Vagina (tissue), 2 donors: ENCODE measurements around the gene PCYT1B. TPM values are rescaled to one million over a fixed set of nuclear protein-coding genes. Genes with fewer than 3 reads are reported as not detected.

Source experiments
- DNase-seq, 2 donors: peaks; one replicate each; pipeline ENCODE4 v3.0.0-alpha.2; 2017; ENCODE audit errors: extremely low spot score in 2 of 2
- H3K27ac ChIP-seq: fragments of 200-600 bp; sonication (generic); one replicate; pipeline ENCODE4 v1.5.1; 2019
- H3K27me3 ChIP-seq: fragments of 200-600 bp; sonication (generic); one replicate; pipeline ENCODE4 v1.5.1; 2019
- H3K36me3 ChIP-seq, 2 donors: fragments of 200-600 bp; sonication (generic); one replicate each; pipeline ENCODE4 v1.5.1; 2017 to 2019
- H3K4me1 ChIP-seq: fragments of 200-600 bp; sonication (generic); one replicate; pipeline ENCODE4 v1.5.1; 2019
- H3K4me3 ChIP-seq, 2 donors: fragments of 200-600 bp; sonication (generic); 1 replicate in 1 of 2; 2 replicates in 1 of 2; pipeline ENCODE4 v1.5.1; 2016 to 2019
- H3K9me3 ChIP-seq: fragments of 200-600 bp; sonication (generic); one replicate; pipeline ENCODE4 v1.5.1; 2019
- POLR2A ChIP-seq, 2 donors: fragments of 450-650 bp; IDR thresholded peaks; one replicate each; pipeline ENCODE4 v1.6.1; 2017; ENCODE audit warnings: antibody characterized with exemption in 2 of 2, mild to moderate bottlenecking in 2 of 2, moderate library complexity in 2 of 2
- POLR2AphosphoS5 ChIP-seq, 2 donors: sonication (generic); formaldehyde crosslinking; IDR thresholded peaks; one replicate each; pipeline ENCODE4 v1.9.0; 2017; ENCODE audit warnings: antibody characterized with exemption in 2 of 2, mild to moderate bottlenecking in 2 of 2, low read depth in 1 of 2; ENCODE audit not compliant: insufficient read depth in 1 of 2
- intact Hi-C: fragments of 100-400 bp; cut with DNase I; formaldehyde crosslinking; loops from one replicate; pipeline ENCODE4 v1.15.1; 2023
- small RNA-seq: library from RNA; depleted of rRNA; stranded (forward); fragments of <200 nt; gene quantifications from one replicate; pipeline ENCODE3, GENCODE V24; 2016
- total RNA-seq: library from RNA; depleted of rRNA; stranded (reverse); fragments of >200 nt; gene quantifications from one replicate; pipeline ENCODE4 v1.2.3, GENCODE V29; 2016
- TF ChIP-seq, protein P1 (sequence below), 3 experiments: fragments of 450-650 bp in 2 of 3; fragments of 200-600 bp in 1 of 3; sonication (generic) in 1 of 3; IDR thresholded peaks; one replicate each; pipeline ENCODE4 v1.5.1; 2017 to 2019; ENCODE audit warnings: antibody characterized with exemption in 3 of 3, mild to moderate bottlenecking in 2 of 3, moderate library complexity in 2 of 3

The PCYT1B gene
- total RNA-seq, 1 donor from 2014 or later: not detected

DNA sequence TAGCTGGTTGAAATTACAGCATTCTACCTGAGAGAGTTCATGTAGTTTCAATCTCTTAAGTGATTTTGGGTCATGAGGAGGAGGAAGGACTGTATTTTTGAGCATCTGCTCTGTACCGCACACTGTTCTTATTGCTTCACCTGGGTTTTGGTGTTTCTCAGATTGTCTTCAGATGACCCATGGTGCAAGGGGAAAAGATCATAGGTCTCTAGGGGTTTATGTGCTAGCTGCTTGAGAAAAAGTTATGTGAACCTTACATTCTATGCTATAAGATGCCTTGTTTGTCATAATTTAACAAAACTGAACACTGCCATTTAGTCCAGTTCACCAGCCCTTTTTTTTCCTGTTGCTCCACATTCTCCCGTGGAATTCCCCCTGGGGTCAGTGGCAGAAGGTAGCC lies 121.7 kb downstream of the PCYT1B start:
- no peak overlapping the region for H3K27ac ChIP-seq
- no peaks in the 10 kb centered on the region for H3K27me3 ChIP-seq
- TF ChIP-seq POLR2A (IDR thresholded peaks at IDR 0.05): no peak
- TF ChIP-seq POLR2AphosphoS5 (IDR thresholded peaks at IDR 0.05; ENCODE audit: insufficient read depth in 1 of 2, low read depth in 1 of 2): no peak
- TF ChIP-seq, protein P1, sequence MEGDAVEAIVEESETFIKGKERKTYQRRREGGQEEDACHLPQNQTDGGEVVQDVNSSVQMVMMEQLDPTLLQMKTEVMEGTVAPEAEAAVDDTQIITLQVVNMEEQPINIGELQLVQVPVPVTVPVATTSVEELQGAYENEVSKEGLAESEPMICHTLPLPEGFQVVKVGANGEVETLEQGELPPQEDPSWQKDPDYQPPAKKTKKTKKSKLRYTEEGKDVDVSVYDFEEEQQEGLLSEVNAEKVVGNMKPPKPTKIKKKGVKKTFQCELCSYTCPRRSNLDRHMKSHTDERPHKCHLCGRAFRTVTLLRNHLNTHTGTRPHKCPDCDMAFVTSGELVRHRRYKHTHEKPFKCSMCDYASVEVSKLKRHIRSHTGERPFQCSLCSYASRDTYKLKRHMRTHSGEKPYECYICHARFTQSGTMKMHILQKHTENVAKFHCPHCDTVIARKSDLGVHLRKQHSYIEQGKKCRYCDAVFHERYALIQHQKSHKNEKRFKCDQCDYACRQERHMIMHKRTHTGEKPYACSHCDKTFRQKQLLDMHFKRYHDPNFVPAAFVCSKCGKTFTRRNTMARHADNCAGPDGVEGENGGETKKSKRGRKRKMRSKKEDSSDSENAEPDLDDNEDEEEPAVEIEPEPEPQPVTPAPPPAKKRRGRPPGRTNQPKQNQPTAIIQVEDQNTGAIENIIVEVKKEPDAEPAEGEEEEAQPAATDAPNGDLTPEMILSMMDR (IDR thresholded peaks at IDR 0.05): no peak
- H3K9me3 ChIP-seq: no peaks in the 10 kb centered on the region
- no peaks in the 10 kb centered on the region for H3K36me3 ChIP-seq
- intact Hi-C loops: no loop called here
- H3K4me3 ChIP-seq: no peak overlapping the region
- H3K4me1 ChIP-seq: no peaks in the 10 kb centered on the region
- DNase-seq: no peak

DNA sequence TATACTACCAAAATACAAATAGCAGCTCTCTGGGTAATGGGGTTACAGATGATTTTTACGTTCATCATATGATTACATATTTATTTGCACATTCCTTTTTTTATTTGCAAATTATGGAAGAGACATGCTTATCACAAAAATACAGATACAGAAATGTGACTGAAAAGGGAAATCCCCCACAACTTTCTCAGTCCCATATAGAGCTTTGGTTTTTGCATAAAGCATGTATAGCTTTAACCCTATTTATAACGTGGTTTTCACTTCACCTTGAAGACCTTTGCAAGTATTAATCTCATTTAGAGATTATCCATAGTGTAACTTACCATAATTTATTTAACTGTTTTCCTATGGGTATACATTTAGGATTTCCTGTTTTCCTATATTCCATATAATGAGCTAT lies 126.7 kb downstream of the PCYT1B start:
- H3K27ac ChIP-seq: no peak overlapping the region
- H3K9me3 ChIP-seq: no peaks in the 10 kb centered on the region
- intact Hi-C loops: no loop called here
- no peak overlapping the region for H3K4me3 ChIP-seq
- no peak for DNase-seq
- H3K27me3 ChIP-seq: no peaks in the 10 kb centered on the region
- TF ChIP-seq POLR2A (IDR thresholded peaks at IDR 0.05): no peak
- TF ChIP-seq, protein P1 (IDR thresholded peaks at IDR 0.05): no peak
- TF ChIP-seq POLR2AphosphoS5 (IDR thresholded peaks at IDR 0.05; ENCODE audit: insufficient read depth in 1 of 2, low read depth in 1 of 2): no peak
- no peaks in the 10 kb centered on the region for H3K4me1 ChIP-seq
- no peaks in the 10 kb centered on the region for H3K36me3 ChIP-seq

DNA sequence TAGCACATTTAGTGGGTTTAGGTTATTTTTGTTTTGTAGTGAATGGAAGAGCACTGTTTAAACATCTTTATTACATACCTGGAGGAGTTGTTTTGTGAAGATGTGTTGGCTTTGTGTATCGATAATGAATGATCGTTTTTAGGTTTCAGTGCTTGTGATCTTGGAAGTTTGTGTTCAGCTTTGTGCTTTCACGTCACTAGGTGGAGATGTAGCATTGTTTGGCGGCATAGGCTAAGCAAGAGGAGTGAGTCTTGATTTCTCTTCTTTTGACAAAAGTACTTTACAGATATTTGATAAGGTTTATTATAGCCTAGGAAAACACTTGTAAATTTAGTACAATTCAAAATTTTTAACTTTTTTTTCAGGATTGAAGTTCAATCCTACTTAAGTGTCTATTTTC lies 131.7 kb downstream of the PCYT1B start:
- DNase-seq: no peak
- intact Hi-C loops: no loop called here
- no peak overlapping the region for H3K4me3 ChIP-seq
- H3K9me3 ChIP-seq: no peaks in the 10 kb centered on the region
- H3K36me3 ChIP-seq: no peaks in the 10 kb centered on the region
- H3K4me1 ChIP-seq: no peaks in the 10 kb centered on the region
- H3K27me3 ChIP-seq: no peaks in the 10 kb centered on the region
- TF ChIP-seq POLR2AphosphoS5 (IDR thresholded peaks at IDR 0.05; ENCODE audit: insufficient read depth in 1 of 2, low read depth in 1 of 2) (no peak), POLR2A (IDR thresholded peaks at IDR 0.05) (no peak)
- TF ChIP-seq, protein P1 (IDR thresholded peaks at IDR 0.05): no peak
- H3K27ac ChIP-seq: no peak overlapping the region

DNA sequence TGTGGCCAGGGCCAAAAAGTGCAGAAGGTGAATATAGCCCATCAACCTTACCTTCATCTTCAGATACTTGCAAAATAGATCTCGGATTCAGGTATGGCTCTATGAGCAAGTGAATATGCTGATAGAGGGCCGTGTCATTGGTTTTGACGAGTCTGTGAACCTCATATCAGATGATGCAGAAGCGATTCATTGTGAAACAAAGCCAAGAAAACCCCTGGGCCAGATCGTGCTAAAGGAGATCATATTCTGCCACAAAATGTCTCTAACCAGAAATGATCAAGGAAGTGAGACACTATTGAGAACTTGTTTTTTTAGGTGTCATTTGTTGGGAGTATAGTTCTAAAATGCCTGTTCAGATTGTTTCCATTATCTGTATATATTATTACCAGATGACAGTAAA lies 133.7 kb downstream of the PCYT1B start:
- Histone ChIP-seq H3K27me3 (no peaks in the 10 kb centered on the region), H3K27ac (no peak overlapping the region), H3K4me1 (no peaks in the 10 kb centered on the region), H3K4me3 (no peak overlapping the region), H3K36me3 (no peaks in the 10 kb centered on the region), H3K9me3 (no peaks in the 10 kb centered on the region)
- DNase-seq: no peak
- no peak for TF ChIP-seq POLR2AphosphoS5 (IDR thresholded peaks at IDR 0.05; ENCODE audit: insufficient read depth in 1 of 2, low read depth in 1 of 2)
- TF ChIP-seq, protein P1 (IDR thresholded peaks at IDR 0.05): no peak
- no peak for TF ChIP-seq POLR2A (IDR thresholded peaks at IDR 0.05)
- intact Hi-C loops: no loop called here

DNA sequence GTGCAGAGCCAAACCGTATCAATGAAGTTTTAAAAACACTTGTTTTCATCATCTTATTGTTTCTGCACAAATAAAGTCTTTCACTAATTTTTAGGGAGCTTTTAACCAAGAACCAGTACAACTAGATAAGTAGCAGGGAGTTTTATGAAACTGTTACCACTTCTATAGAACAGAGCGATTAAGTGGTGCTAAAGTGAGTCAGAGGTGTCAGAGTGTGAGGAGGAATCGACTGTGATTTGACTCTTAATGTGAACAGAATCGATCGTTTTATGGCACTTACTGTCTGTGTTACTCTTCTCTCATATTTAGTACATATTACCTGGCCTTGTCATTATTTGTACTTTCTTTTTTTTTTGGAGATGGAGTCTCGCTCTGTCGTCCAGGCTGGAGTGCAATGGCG lies 138.8 kb downstream of the PCYT1B start:
- Histone ChIP-seq H3K4me3 (no peak overlapping the region), H3K27me3 (no peaks in the 10 kb centered on the region), H3K27ac (no peak overlapping the region), H3K4me1 (no peaks in the 10 kb centered on the region), H3K36me3 (no peaks in the 10 kb centered on the region), H3K9me3 (no peaks in the 10 kb centered on the region)
- TF ChIP-seq, protein P1 (IDR thresholded peaks at IDR 0.05): no peak
- TF ChIP-seq POLR2AphosphoS5 (IDR thresholded peaks at IDR 0.05; ENCODE audit: insufficient read depth in 1 of 2, low read depth in 1 of 2): no peak
- no peak for TF ChIP-seq POLR2A (IDR thresholded peaks at IDR 0.05)
- no peak for DNase-seq
- intact Hi-C loops: no loop called here

Small RNA genes lying within 50 kb of the gene (small RNA-seq; reads per million reads assigned to genes)
- not detected for gene SNRPEP9

Other genes with a start within 250 kb of the PCYT1B start
- gene PDK3, start 182.1 kb downstream of the PCYT1B start, total RNA-seq: 23.3 TPM
- gene POLA1, start 46.6 kb upstream of the PCYT1B start, total RNA-seq: 17.2 TPM